ENCODE measurements around the gene MAPK6. TPM values are rescaled to one million over a fixed set of nuclear protein-coding genes. Genes with fewer than 3 reads are reported as not detected.

MAPK6 gene
- total and polyA plus RNA-seq, 9 of the 15 experiments (the other 6 are each of a cell fraction or from before 2014, with no cell fraction given), result 28.5 to 97.1 (median 74.0) TPM

GRCh38 chr15:52093167-52093538 is 74.1 kb downstream of the MAPK6 start:
- Histone ChIP-seq H3K9me3 (replicated peaks; ENCODE audit: control insufficient read depth, insufficient read depth, low read depth, low read length) (no peaks in the 10 kb centered on the region), H3K9me1 (ENCODE audit: control insufficient read depth, insufficient read depth, low read length) (no peaks in the 10 kb centered on the region), H2AFZ (ENCODE audit: low read depth, low read length) (no peak overlapping the region), H4K20me1 (replicated peaks; ENCODE audit: control insufficient read depth, insufficient read depth, low read length) (no peaks in the 10 kb centered on the region), H3K27ac (ENCODE audit: extremely low read depth, low read depth, low read length) (no peak overlapping the region), H3K27me3 (ENCODE audit: control insufficient read depth in 2 of 2, insufficient read depth in 2 of 2, low read length in 2 of 2) (0 out of 5 replicates have a peak, but pooled peaks cover 0 to 8% of the 10 kb centered on the region in 2 experiments), H3K4me3 (no peak overlapping the region), H3K79me2 (ENCODE audit: control insufficient read depth, insufficient read depth, low read length) (no peaks in the 10 kb centered on the region), H3K4me1 (replicated peaks in 1 of 2; ENCODE audit: control insufficient read depth in 2 of 2, insufficient read depth in 2 of 2, low read length in 2 of 2) (no peaks in the 10 kb centered on the region; a peak in 1 of 5 replicates), H3K36me3 (ENCODE audit: control insufficient read depth, insufficient read depth, low read length) (no peaks in the 10 kb centered on the region), H3K4me2 (ENCODE audit: insufficient read depth, low read length) (no peak overlapping the region), H3K9ac (ENCODE audit: insufficient read depth in 1 of 2, low read depth in 2 of 2, low read length in 2 of 2) (no peak overlapping the region)
- TF ChIP-seq MTA2 (IDR thresholded peaks at IDR 0.05; ENCODE audit: low read depth), result no peak
- in situ Hi-C loops (cut with MboI), result no loop called here
- ATAC-seq (no peak), DNase-seq (ENCODE audit: extremely low read depth in 1 of 4, low spot score in 3 of 4) (no peak), FAIRE-seq (no peak)
- ChIA-PET POLR2A (no interaction called here), CTCF (ENCODE audit: low intra/inter-chr PET ratio) (no interaction called here)
- no TSS peak for BruUV-seq (replicated peaks)
- intact Hi-C loops (cut with micrococcal nuclease), result no loop called here
- 17% methylated on average over 4 of the region's 4 CpGs for WGBS (ENCODE audit: insufficient coverage, low coverage, missing lambda C conversion rate)

GRCh38 chr15:52093539-52094510 is 74.8 kb downstream of the MAPK6 start:
- H3K79me2 ChIP-seq (ENCODE audit: control insufficient read depth, insufficient read depth, low read length), result no peaks in the 10 kb centered on the region
- no peak overlapping the region for H3K9ac ChIP-seq (ENCODE audit: insufficient read depth in 1 of 2, low read depth in 2 of 2, low read length in 2 of 2)
- H3K36me3 ChIP-seq (ENCODE audit: control insufficient read depth, insufficient read depth, low read length), result no peaks in the 10 kb centered on the region
- 0 out of 5 replicates have a peak, but pooled peaks cover 0 to 8% of the 10 kb centered on the region in 2 experiments for H3K27me3 ChIP-seq (ENCODE audit: control insufficient read depth in 2 of 2, insufficient read depth in 2 of 2, low read length in 2 of 2)
- no peak for ATAC-seq
- no peaks in the 10 kb centered on the region for H3K9me1 ChIP-seq (ENCODE audit: control insufficient read depth, insufficient read depth, low read length)
- no TSS peak for BruUV-seq (replicated peaks)
- H4K20me1 ChIP-seq (replicated peaks; ENCODE audit: control insufficient read depth, insufficient read depth, low read length), result no peaks in the 10 kb centered on the region
- TF ChIP-seq BCL6 (CRISPR knock-in tag; IDR thresholded peaks at IDR 0.05), result no peak
- TF ChIP-seq PBX2 (CRISPR knock-in tag; IDR thresholded peaks at IDR 0.05; ENCODE audit: low read depth), result no peak
- peak; percentile 60; the same call in 1 of the 2 replicates for TF ChIP-seq PBX2 (tag; conservative IDR thresholded peaks at IDR 0.05; ENCODE audit: low read depth)
- H3K4me3 ChIP-seq, result no peak overlapping the region
- FAIRE-seq, result no peak
- no peak overlapping the region for H3K4me2 ChIP-seq (ENCODE audit: insufficient read depth, low read length)
- ChIA-PET POLR2A (interaction anchor here (1.8 kb wide), 1 partner anchor 11 kb away, joined by 5 read pairs; no protein-coding TSS in a partner anchor), CTCF (ENCODE audit: low intra/inter-chr PET ratio) (no interaction called here)
- H3K27ac ChIP-seq (ENCODE audit: extremely low read depth, low read depth, low read length), result no peak overlapping the region
- intact Hi-C loops (cut with micrococcal nuclease) (no loop called here), in situ Hi-C loops (cut with MboI) (no loop called here)
- no peaks in the 10 kb centered on the region; a peak in 2 of 5 replicates for H3K4me1 ChIP-seq (replicated peaks in 1 of 2; ENCODE audit: control insufficient read depth in 2 of 2, insufficient read depth in 2 of 2, low read length in 2 of 2)
- H3K9me3 ChIP-seq (replicated peaks; ENCODE audit: control insufficient read depth, insufficient read depth, low read depth, low read length), result no peaks in the 10 kb centered on the region
- no peak for DNase-seq (ENCODE audit: extremely low read depth in 1 of 4, low spot score in 3 of 4)
- H2AFZ ChIP-seq (ENCODE audit: low read depth, low read length), result no peak overlapping the region
- WGBS (ENCODE audit: insufficient coverage, low coverage, missing lambda C conversion rate), result 43% methylated on average over 12 of the region's 12 CpGs

All from K562 (cell line).